ENCODE results near the gene NHLRC2. TPM values are rescaled to one million over a fixed set of nuclear protein-coding genes. Genes with fewer than 3 reads are reported as not detected.

Gene NHLRC2
- total and polyA plus RNA-seq, 2 donors, result 6.7 to 50.6 TPM

Small RNA genes lying within 50 kb of the gene (small RNA-seq; reads per million reads assigned to genes)
- not detected for gene RF00560

Other genes with a start within 250 kb of the NHLRC2 start
- gene NRAP, start 190.6 kb upstream of the NHLRC2 start, total RNA-seq, result 1.5 TPM
- gene NRAP, start 190.6 kb upstream of the NHLRC2 start, polyA plus RNA-seq, result not detected
- 38.4 TPM for gene CASP7, start 174.7 kb upstream of the NHLRC2 start, total RNA-seq
- gene CASP7, start 174.7 kb upstream of the NHLRC2 start, polyA plus RNA-seq, result 21.5 TPM
- gene PLEKHS1, start 103.0 kb upstream of the NHLRC2 start, total RNA-seq, result 0.42 TPM
- 0.28 TPM for gene PLEKHS1, start 103.0 kb upstream of the NHLRC2 start, polyA plus RNA-seq
- 14.8 TPM for gene DCLRE1A, start 579 bp upstream of the NHLRC2 start, total RNA-seq
- gene DCLRE1A, start 579 bp upstream of the NHLRC2 start, polyA plus RNA-seq, result 3.8 TPM
- 1.7 TPM for gene ADRB1, start 189.2 kb downstream of the NHLRC2 start, total RNA-seq
- gene ADRB1, start 189.2 kb downstream of the NHLRC2 start, polyA plus RNA-seq, result 0.57 TPM